Body of pancreas (tissue), 4 donors: Measurements from ENCODE around the gene CELF3. TPM values are rescaled to one million over a fixed set of nuclear protein-coding genes. Genes with fewer than 3 reads are reported as not detected.
"Not testable (repeated sequence)": the region's sequence is repeated elsewhere in the genome, so short reads cannot be mapped to it uniquely, and the experiment has no call there.

Experiments
- ATAC-seq: fragments of 150-250 bp; one replicate; pipeline ENCODE4 v1.9.1; 2016
- DNase-seq, 4 donors: peaks; one replicate each; pipeline ENCODE4 v3.0.0-alpha.2; 2019
- H3K27ac ChIP-seq, 4 donors: fragments of 200-600 bp; sonication (generic); 1 replicate in 3 of 4; 2 replicates in 1 of 4; pipeline versions ENCODE4 v1.5.1 to v1.6.1; 2016 to 2019; ENCODE audit warnings: mild to moderate bottlenecking in 1 of 4, mixed read lengths in 1 of 4, moderate library complexity in 1 of 4
- H3K27me3 ChIP-seq, 2 donors: fragments of 200-600 bp; sonication (generic); one replicate each; pipeline ENCODE4 v1.6.0; 2016; ENCODE audit warnings: mild to moderate bottlenecking in 1 of 2
- H3K36me3 ChIP-seq, 2 donors: fragments of 200-600 bp; sonication (generic); replicated peaks in 1 of 2; 2 replicates each; pipeline ENCODE4 v1.5.1; 2016; ENCODE audit warnings: low read depth in 2 of 2; ENCODE audit not compliant: insufficient read depth in 1 of 2
- H3K4me1 ChIP-seq: fragments of 200-600 bp; sonication (generic); one replicate; pipeline ENCODE4 v1.6.0; 2016
- H3K4me3 ChIP-seq, 2 donors: fragments of 200-600 bp; sonication (generic); 1 replicate in 1 of 2; 2 replicates in 1 of 2; pipeline ENCODE4 v1.5.1; 2016 to 2019
- H3K9me3 ChIP-seq, 3 donors: fragments of 200-600 bp; sonication (generic); 1 replicate in 2 of 3; 2 replicates in 1 of 3; pipeline ENCODE4 v1.5.1; 2016
- CTCF ChIP-seq, 7 experiments: fragments of 450-650 bp in 4 of 7; fragments of 200-600 bp in 3 of 7; sonication (generic) in 3 of 7; IDR thresholded peaks; one replicate each; pipeline ENCODE4 v1.5.1; 2016 to 2019; ENCODE audit warnings: antibody characterized with exemption in 7 of 7
- POLR2A ChIP-seq, 3 donors: fragments of 450-650 bp; IDR thresholded peaks; one replicate each; pipeline ENCODE4 v1.6.1; 2016; ENCODE audit warnings: antibody characterized with exemption in 3 of 3, mild to moderate bottlenecking in 2 of 3
- WGBS, 2 donors: methylation state at CpG; one replicate each; pipeline ENCODE4 v1.1.5; 2017; 5-methylcytosine and 5-hydroxymethylcytosine counted together
- intact Hi-C: fragments of 100-400 bp; cut with DNase I; formaldehyde crosslinking; loops from one replicate; pipeline ENCODE4 v1.15.1; 2023
- total RNA-seq, 2 donors: library from RNA; depleted of rRNA; stranded (reverse); fragments of >200 nt; gene quantifications; one replicate each; pipeline ENCODE4 v1.1.0, GENCODE V29; 2016

The CELF3 gene
- total RNA-seq, 2 donors from 2014 or later, result 1.6 to 48.1 TPM

- Histone ChIP-seq H3K9me3 (no peaks in the 10 kb centered on the region), H3K27ac (no peak overlapping the region), H3K4me3 (no peak overlapping the region), H3K27me3 (no peaks in the 10 kb centered on the region), H3K36me3 (peaks cover 0 to 5% of the 10 kb centered on the region in 2 donors), H3K4me1 (no peaks in the 10 kb centered on the region)
- intact Hi-C loops, result no loop called here
- WGBS, 2 donors, result 97% methylated on average over 2 of the region's 2 CpGs
- DNase-seq, result no peak
- ATAC-seq, result no peak
- no peak for TF ChIP-seq POLR2A (IDR thresholded peaks at IDR 0.05)
- no peak for TF ChIP-seq CTCF (IDR thresholded peaks at IDR 0.05)
Measured at GRCh38 chr1:151684128-151684527, 32.5 kb downstream of the CELF3 start.

DNA sequence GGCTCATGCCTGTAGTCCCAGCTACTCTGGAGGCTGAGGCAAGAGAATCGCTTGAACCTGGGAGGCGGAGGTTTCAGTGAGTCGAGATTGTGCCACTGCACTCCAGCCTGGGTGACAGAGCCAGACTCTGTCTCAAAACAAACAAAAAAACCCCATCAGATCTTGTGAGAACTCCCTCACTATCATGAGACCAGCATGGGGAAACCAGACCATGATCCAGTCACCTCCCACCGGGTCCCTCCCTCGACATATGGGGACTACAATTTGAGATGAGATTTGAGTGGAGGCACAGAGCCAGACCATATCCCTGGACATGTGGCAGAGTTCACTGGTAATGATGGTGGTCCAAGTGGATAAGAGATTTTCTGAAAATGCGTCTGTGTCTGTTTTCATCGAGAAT lies 33.7 kb downstream of the CELF3 start:
- H3K27ac ChIP-seq, H3K27me3 ChIP-seq, DNase-seq, H3K4me3 ChIP-seq, intact Hi-C loops, ATAC-seq, H3K4me1 ChIP-seq, H3K36me3 ChIP-seq, H3K9me3 ChIP-seq: not testable (repeated sequence)
- 94 to 95% methylated on average over 7 of the region's 7 CpGs for WGBS, 2 donors

DNA sequence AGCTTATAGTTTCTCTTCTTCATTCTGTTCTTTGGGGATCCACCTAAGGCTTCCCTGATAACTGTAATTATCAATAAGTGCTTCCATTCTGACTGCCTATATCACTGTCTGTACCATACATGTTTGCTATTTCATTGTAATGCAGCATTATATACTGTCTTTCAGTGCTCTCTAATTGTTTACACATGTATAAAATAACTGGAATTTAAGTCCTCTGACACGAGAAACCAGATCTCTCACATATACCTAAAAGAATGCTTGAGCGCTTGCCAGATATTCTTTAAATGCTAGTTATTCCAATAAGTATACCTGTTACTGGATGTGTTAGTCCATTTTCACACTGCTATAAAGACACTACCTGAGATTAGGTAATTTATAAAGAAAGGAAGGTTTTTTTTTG lies 34.7 kb downstream of the CELF3 start:
- Histone ChIP-seq H3K4me1 (no peaks in the 10 kb centered on the region), H3K9me3 (no peaks in the 10 kb centered on the region), H3K27me3 (no peaks in the 10 kb centered on the region), H3K27ac (no peak overlapping the region), H3K4me3 (no peak overlapping the region), H3K36me3 (peaks cover 0 to 5% of the 10 kb centered on the region in 2 donors)
- intact Hi-C loops, result no loop called here
- WGBS, 2 donors, result 89 to 92% methylated on average over 2 of the region's 2 CpGs
- TF ChIP-seq POLR2A (IDR thresholded peaks at IDR 0.05) (no peak), CTCF (IDR thresholded peaks at IDR 0.05) (no peak)
- ATAC-seq, result no peak
- no peak for DNase-seq

GRCh38 chr1:151680826-151681225 lies 35.8 kb downstream of the CELF3 start:
- DNase-seq (no peak), ATAC-seq (no peak)
- no peaks in the 10 kb centered on the region for H3K27me3 ChIP-seq
- intact Hi-C loops, result no loop called here
- H3K27ac ChIP-seq, result no peak overlapping the region
- TF ChIP-seq CTCF (IDR thresholded peaks at IDR 0.05) (no peak), POLR2A (IDR thresholded peaks at IDR 0.05) (no peak)
- WGBS, 2 donors, result 58 to 73% methylated on average over 3 of the region's 3 CpGs
- no peaks in the 10 kb centered on the region for H3K9me3 ChIP-seq
- no peak overlapping the region for H3K4me3 ChIP-seq
- H3K36me3 ChIP-seq, result no peaks in the 10 kb centered on the region
- no peaks in the 10 kb centered on the region for H3K4me1 ChIP-seq

DNA sequence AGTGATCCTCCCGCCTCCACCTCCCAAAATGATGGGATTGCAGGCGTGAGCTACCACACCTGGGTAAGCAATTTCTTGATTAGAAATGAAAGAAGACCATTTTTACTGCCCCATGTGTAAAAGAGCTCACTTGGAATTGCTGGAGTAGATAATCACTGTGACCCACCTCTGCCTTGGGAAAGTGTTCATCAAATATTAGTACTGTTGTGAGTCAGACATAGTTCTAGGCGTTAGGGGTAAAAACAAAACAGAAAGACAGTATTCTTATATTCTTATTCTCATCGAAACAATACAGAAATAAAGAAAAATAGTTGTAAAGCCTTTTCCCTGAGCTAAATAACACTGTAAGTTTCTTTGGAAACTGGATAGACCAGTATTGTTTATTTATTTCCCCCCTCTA lies 36.2 kb downstream of the CELF3 start:
- intact Hi-C loops, result no loop called here
- Histone ChIP-seq H3K9me3 (no peaks in the 10 kb centered on the region), H3K36me3 (no peaks in the 10 kb centered on the region), H3K4me1 (no peaks in the 10 kb centered on the region), H3K27ac (no peak overlapping the region), H3K27me3 (no peaks in the 10 kb centered on the region), H3K4me3 (no peak overlapping the region)
- DNase-seq, result no peak
- ATAC-seq, result no peak
- WGBS, 2 donors, result 60 to 82% methylated on average over 4 of the region's 4 CpGs
- TF ChIP-seq CTCF (IDR thresholded peaks at IDR 0.05), result no peak
- TF ChIP-seq POLR2A (IDR thresholded peaks at IDR 0.05), result no peak
